Nephron progenitor cell (in vitro differentiated cells): Measurements from ENCODE around the gene ACADVL.

Source experiments
- DNase-seq: peaks from one replicate; pipeline ENCODE4 v3.0.0; 2021
- H3K27ac Mint-ChIP-seq: 2 replicates; pipeline ENCODE4 v1.8.0; 2021; ENCODE audit warnings: mild to moderate bottlenecking, moderate library complexity, mixed read lengths
- H3K27me3 Mint-ChIP-seq: 2 replicates; pipeline ENCODE4 v1.8.0; 2021; ENCODE audit warnings: mild to moderate bottlenecking, low read depth, mixed read lengths; ENCODE audit not compliant: poor library complexity
- H3K36me3 Mint-ChIP-seq: 2 replicates; pipeline ENCODE4 v1.8.0; 2021; ENCODE audit warnings: low read depth, mixed read lengths
- H3K4me1 Mint-ChIP-seq: 2 replicates; pipeline ENCODE4 v1.8.0; 2021; ENCODE audit warnings: mixed read lengths
- H3K4me3 Mint-ChIP-seq: 2 replicates; pipeline ENCODE4 v1.8.0; 2021; ENCODE audit warnings: mild to moderate bottlenecking, moderate library complexity, mixed read lengths
- H3K9me3 Mint-ChIP-seq: 2 replicates; pipeline ENCODE4 v1.8.0; 2021; ENCODE audit warnings: mild to moderate bottlenecking, moderate library complexity, mixed read lengths
- CTCF ChIP-seq: fragments of 200-600 bp; sonication (generic); IDR thresholded peaks from 2 replicates; pipeline ENCODE4 v1.5.0; 2021; ENCODE audit warnings: antibody characterized with exemption

The ACADVL gene

DNA sequence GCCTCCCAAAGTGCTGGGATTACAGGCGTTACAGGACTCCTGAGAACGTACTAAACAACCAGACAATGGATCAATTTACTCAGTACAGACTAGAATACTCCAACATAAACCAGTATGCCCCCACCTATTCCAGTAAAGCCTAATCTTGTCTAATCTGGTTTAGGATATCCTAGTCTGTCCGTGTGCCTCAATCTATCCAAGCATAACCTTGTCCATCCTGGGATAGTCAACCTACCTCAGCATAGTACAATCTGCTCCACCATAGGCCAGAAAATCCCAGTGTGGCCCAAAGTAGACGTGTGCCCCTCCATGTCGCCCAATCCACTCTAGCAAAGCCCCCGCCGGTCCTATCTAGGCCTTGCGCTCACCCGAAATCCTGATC, 14.0 kb downstream of the ACADVL start:
- H3K27me3 Mint-ChIP-seq: no peaks in the 10 kb centered on the region
- peak overlapping the region; percentile 99 for H3K4me3 Mint-ChIP-seq
- TF ChIP-seq CTCF: no peak
- peaks cover 60% of the 10 kb centered on the region for H3K4me1 Mint-ChIP-seq
- DNase-seq: no peak
- peaks cover 52% of the 10 kb centered on the region for H3K36me3 Mint-ChIP-seq
- H3K9me3 Mint-ChIP-seq: no peaks in the 10 kb centered on the region
- peak overlapping the region; percentile 99 for H3K27ac Mint-ChIP-seq

DNA sequence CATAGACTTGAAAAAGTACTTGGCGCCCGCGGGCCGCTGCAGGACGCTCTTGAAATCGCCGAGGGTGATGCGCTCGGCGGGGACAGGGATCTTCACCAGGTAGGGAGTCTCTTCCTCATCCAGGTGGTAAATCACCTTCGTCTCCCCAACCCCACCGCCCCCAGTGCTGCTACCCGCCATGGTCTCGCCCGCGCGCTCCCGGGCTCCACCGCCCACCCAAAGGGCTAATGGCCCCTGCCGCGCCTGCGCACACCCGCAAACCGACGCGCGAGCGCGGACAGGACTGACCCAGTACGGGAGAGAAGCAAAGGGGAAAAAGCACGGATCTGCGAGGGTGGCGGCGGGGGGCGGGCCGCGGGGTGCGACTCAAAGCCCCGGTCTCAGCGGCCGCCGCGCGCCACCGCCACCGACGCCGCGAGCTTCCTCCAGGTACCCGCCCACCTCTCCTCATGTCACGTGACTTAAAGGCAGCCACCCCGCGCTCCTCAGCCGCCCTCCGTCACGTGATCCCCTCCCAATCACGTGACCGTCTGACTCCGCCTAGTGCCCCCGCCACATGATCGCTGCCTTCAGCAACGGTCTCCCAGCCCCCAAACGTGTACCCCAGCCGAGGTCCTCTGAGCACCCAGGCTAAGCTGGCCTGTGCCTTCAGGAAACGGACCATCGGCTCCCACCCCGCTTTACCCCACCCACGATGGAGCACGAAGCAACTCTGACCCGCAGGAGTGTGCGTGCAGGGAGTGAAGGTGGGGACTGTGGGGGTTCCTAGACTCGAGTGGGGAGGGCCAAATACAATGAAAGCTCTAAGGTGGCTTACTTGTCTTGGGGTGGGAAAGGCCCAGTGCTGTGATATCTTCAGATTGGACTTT, 14.6 kb downstream of the ACADVL start, which contains the start of gene DVL2:
TSS of gene DVL2 (minus strand) at position 435 of the 869 bp plus-strand sequence. CDS start at position 180, 255 bp downstream.
- no peak for TF ChIP-seq CTCF
- Mint-ChIP-seq H3K9me3 (no peaks in the 10 kb centered on the region), H3K27ac (peak within 1 kb of the TSS; percentile 99)

DNA sequence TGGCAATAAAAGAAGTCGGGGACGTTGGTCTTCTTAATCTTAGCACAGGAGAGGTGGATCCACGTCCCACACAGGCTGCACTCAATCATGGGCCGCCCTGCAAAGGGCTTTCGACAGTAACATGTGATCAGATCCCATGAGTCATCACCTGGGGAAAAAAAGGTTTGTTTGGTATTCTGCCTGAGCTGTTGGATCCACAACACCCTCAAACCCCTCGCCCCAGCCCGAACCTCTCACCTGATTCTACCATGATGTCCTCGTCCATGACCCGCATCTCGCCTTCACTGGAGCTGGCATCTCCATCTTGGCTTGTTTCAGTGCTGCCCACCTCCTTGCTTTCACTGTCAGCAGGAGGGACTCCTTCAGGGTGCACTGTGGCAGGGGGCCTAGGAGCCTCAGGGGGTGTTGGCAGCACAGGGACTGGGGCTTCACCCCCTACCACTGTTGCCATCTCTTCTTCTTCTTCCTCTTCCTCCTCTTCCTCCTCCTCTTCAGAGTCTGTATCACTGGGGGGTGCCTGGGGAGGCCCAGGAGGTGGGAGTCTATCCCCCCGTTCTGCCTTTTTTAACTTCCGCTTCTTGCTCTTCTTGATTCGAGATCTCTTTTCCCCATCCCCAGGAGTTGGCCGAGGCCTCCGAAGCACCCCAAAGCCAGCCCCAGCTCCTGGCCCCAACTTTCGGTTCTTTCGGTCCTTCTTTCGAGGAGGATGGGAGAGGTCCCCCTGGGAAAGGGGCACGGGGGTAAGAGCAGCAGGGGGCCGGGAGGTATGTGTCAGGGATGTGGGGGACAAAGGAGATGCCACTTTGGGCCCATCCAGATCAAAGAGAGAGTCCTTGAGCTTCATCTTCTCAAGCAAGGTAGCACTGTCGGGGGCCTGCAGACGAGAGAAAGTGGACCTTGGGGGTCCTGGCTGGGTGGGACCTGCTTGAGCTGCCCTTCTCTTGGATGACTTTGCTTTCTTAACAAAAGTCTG, 16.2 kb downstream of the ACADVL start:
- no peak for TF ChIP-seq CTCF
- Mint-ChIP-seq H3K36me3 (peaks cover 49% of the 10 kb centered on the region), H3K27me3 (no peaks in the 10 kb centered on the region), H3K9me3 (no peaks in the 10 kb centered on the region), H3K4me1 (peaks cover 69% of the 10 kb centered on the region), H3K4me3 (peak overlapping the region; percentile 99), H3K27ac (peak overlapping the region; percentile 82)
- DNase-seq: no peak

More for the DNA sequence above, 14.6 kb downstream of the ACADVL start, which contains the start of gene DVL2:
- H3K4me1 Mint-ChIP-seq: peaks cover 60% of the 10 kb centered on the region
- peak; percentile 94 for DNase-seq
- peak within 1 kb of the TSS; percentile 99 for H3K4me3 Mint-ChIP-seq
- no peaks in the 10 kb centered on the region for H3K27me3 Mint-ChIP-seq
- H3K36me3 Mint-ChIP-seq: peaks cover 45% of the 10 kb centered on the region

- Mint-ChIP-seq H3K27me3 (no peaks in the 10 kb centered on the region), H3K4me3 (peak overlapping the region; percentile 98), H3K36me3 (peaks cover 52% of the 10 kb centered on the region), H3K27ac (peak overlapping the region; percentile 82), H3K4me1 (peaks cover 75% of the 10 kb centered on the region), H3K9me3 (no peaks in the 10 kb centered on the region)
- no peak for TF ChIP-seq CTCF
- no peak for DNase-seq
These were observed 17.1 kb downstream of the ACADVL start for GRCh38 chr17:7236808-7237207.

GRCh38 chr17:7237266-7237760, 17.6 kb downstream of the ACADVL start:
- TF ChIP-seq CTCF: no peak
- Mint-ChIP-seq H3K4me1 (peaks cover 73% of the 10 kb centered on the region), H3K4me3 (peak overlapping the region; percentile 98), H3K9me3 (no peaks in the 10 kb centered on the region), H3K36me3 (peaks cover 46% of the 10 kb centered on the region), H3K27me3 (no peaks in the 10 kb centered on the region), H3K27ac (peak overlapping the region; percentile 82)
- DNase-seq: no peak
